Measurements from ENCODE around the gene AUP1.

The AUP1 gene

GRCh38 chr2:74515981-74516633 is 13.4 kb downstream of the AUP1 start:
- no peaks in the 10 kb centered on the region for H3K9me3 ChIP-seq (ENCODE audit: severe bottlenecking)
- TF ChIP-seq CTCF (IDR thresholded peaks at IDR 0.05; ENCODE audit: low read depth, low read length): no peak
- H3K36me3 ChIP-seq: peaks cover 10% of the 10 kb centered on the region; the same call in 1 of the 2 replicates
- no peak for DNase-seq
- no peaks in the 10 kb centered on the region for H3K27me3 ChIP-seq (ENCODE audit: insufficient read depth, low read depth, severe bottlenecking)
- H3K27ac ChIP-seq: peak overlapping the region; percentile 61
- H3K4me3 ChIP-seq (ENCODE audit: low read depth, low read length): no peak overlapping the region

- Histone ChIP-seq H3K4me3 (ENCODE audit: low read depth, low read length) (no peak overlapping the region), H3K9me3 (ENCODE audit: severe bottlenecking) (no peaks in the 10 kb centered on the region), H3K36me3 (peaks cover 10% of the 10 kb centered on the region; the same call in 1 of the 2 replicates), H3K27ac (no peak overlapping the region), H3K27me3 (ENCODE audit: insufficient read depth, low read depth, severe bottlenecking) (no peaks in the 10 kb centered on the region)
- TF ChIP-seq CTCF (IDR thresholded peaks at IDR 0.05; ENCODE audit: low read depth, low read length): no peak
- DNase-seq: no peak
Observed at GRCh38 chr2:74515271-74515980, 14.1 kb downstream of the AUP1 start.

- Histone ChIP-seq H3K9me3 (ENCODE audit: severe bottlenecking) (no peaks in the 10 kb centered on the region), H3K36me3 (peaks cover 10% of the 10 kb centered on the region; the same call in 1 of the 2 replicates), H3K27me3 (ENCODE audit: insufficient read depth, low read depth, severe bottlenecking) (no peaks in the 10 kb centered on the region), H3K4me3 (ENCODE audit: low read depth, low read length) (peak within 1 kb of the TSS; percentile 49), H3K27ac (peak within 1 kb of the TSS; percentile 100)
- TF ChIP-seq CTCF (IDR thresholded peaks at IDR 0.05; ENCODE audit: low read depth, low read length): no peak
- DNase-seq: no peak
Observed at GRCh38 chr2:74514368-74515270, 14.9 kb downstream of the AUP1 start, which contains the start of gene TLX2. Gene TLX2, plus strand, starts transcription at chr2:74514450. Its CDS starts 357 bp downstream, at chr2:74514807.

GRCh38 chr2:74513605-74514367 is 15.7 kb downstream of the AUP1 start:
- no peak for DNase-seq
- Histone ChIP-seq H3K36me3 (peaks cover 10% of the 10 kb centered on the region; the same call in 1 of the 2 replicates), H3K4me3 (ENCODE audit: low read depth, low read length) (peak overlapping the region; percentile 49), H3K27ac (peak overlapping the region; percentile 100), H3K27me3 (ENCODE audit: insufficient read depth, low read depth, severe bottlenecking) (no peaks in the 10 kb centered on the region), H3K9me3 (ENCODE audit: severe bottlenecking) (no peaks in the 10 kb centered on the region)
- no peak for TF ChIP-seq CTCF (IDR thresholded peaks at IDR 0.05; ENCODE audit: low read depth, low read length)

Data from WERI-Rb-1 (cell line).